Type B pancreatic cell (in vitro differentiated cells): ENCODE results near the gene DST. TPM values are rescaled to one million over a fixed set of nuclear protein-coding genes. Genes with fewer than 3 reads are reported as not detected.

ENCODE experiments used
- DNase-seq: peaks from one replicate; pipeline ENCODE4 v3.0.0; 2021; ENCODE audit warnings: mixed read lengths; ENCODE audit not compliant: unreplicated experiment; ENCODE audit errors: extremely low spot score
- H3K27ac Mint-ChIP-seq: 2 replicates; pipeline ENCODE4 v1.8.0; 2021; ENCODE audit warnings: mild to moderate bottlenecking, mixed read lengths
- H3K27me3 Mint-ChIP-seq: 2 replicates; pipeline ENCODE4 v1.8.0; 2021; ENCODE audit warnings: mixed read lengths
- H3K36me3 Mint-ChIP-seq: 2 replicates; pipeline ENCODE4 v1.8.0; 2021; ENCODE audit warnings: mixed read lengths
- H3K4me1 Mint-ChIP-seq: one replicate; pipeline ENCODE4 v1.8.0; 2021; ENCODE audit warnings: mixed read lengths; ENCODE audit not compliant: unreplicated experiment
- H3K4me3 Mint-ChIP-seq: 2 replicates; pipeline ENCODE4 v1.8.0; 2021; ENCODE audit warnings: mild to moderate bottlenecking, mixed read lengths
- H3K9me3 Mint-ChIP-seq: 2 replicates; pipeline ENCODE4 v1.8.0; 2021; ENCODE audit warnings: mixed read lengths
- CTCF ChIP-seq: fragments of 200-600 bp; sonication (generic); conservative IDR thresholded peaks from 2 replicates; pipeline ENCODE4 v1.5.0; 2021; ENCODE audit warnings: antibody characterized with exemption, mild to moderate bottlenecking
- total RNA-seq: library from RNA; stranded (reverse); gene quantifications from 2 replicates; pipeline ENCODE4 v1.2.1, GENCODE V29; 2021; ENCODE audit warnings: low replicate concordance

DST gene
- total RNA-seq, 1 donor from 2014 or later = 116 TPM

DNA sequence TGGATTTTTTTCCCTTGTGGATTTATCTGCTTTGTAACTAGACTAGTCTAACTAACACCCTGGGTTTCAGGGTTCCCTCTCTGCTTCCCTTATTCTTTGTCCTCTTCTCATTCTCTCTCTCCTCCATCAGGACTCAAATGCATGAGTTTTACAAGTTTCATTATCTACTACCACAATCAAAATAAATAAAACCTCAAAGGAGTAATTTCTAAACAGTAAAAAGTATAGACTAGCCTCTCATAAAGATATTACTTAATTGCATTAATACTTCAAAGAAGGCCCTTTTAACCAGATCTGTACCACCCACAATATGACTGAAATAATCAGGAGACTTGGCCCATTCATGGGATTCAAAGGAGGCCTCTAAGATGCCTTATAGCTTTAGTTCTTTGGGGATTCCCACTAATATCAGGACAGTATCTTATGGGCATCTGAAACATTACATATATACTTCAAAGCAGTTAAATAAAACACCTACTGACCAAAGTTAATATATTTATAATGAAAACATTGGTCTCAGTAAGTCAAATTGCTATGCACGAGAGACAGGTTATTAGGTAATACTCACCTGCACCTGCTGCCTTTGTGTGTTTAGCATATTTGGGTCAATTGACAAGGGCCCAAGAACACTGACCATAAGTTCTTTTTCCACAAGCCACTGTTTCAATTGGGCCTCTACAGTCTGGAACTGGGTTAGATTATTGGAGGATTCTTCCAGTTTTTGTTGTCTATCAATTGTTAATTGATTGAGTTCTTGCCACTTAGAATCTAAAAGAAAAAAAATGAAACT lies 85.7 kb downstream of the DST start:
- H3K27me3 Mint-ChIP-seq = no peaks in the 10 kb centered on the region
- TF ChIP-seq CTCF = no peak
- H3K27ac Mint-ChIP-seq = no peak overlapping the region
- H3K9me3 Mint-ChIP-seq = no peaks in the 10 kb centered on the region
- H3K4me3 Mint-ChIP-seq = no peak overlapping the region
- DNase-seq = no peak
- peaks cover 10% of the 10 kb centered on the region for H3K4me1 Mint-ChIP-seq
- peaks cover 19% of the 10 kb centered on the region for H3K36me3 Mint-ChIP-seq

- no peaks in the 10 kb centered on the region for H3K9me3 Mint-ChIP-seq
- peaks cover 20% of the 10 kb centered on the region for H3K4me1 Mint-ChIP-seq
- no peak overlapping the region for H3K27ac Mint-ChIP-seq
- no peak for TF ChIP-seq CTCF
- H3K36me3 Mint-ChIP-seq = peaks cover 15% of the 10 kb centered on the region
- no peak for DNase-seq
- no peaks in the 10 kb centered on the region for H3K27me3 Mint-ChIP-seq
- no peak overlapping the region for H3K4me3 Mint-ChIP-seq
Measured at GRCh38 chr6:56555438-56555872, 87.2 kb downstream of the DST start.

GRCh38 chr6:56552187-56553130 lies 90.2 kb downstream of the DST start:
- H3K4me1 Mint-ChIP-seq = peaks cover 34% of the 10 kb centered on the region
- H3K27me3 Mint-ChIP-seq = no peaks in the 10 kb centered on the region
- no peak overlapping the region for H3K27ac Mint-ChIP-seq
- no peaks in the 10 kb centered on the region for H3K9me3 Mint-ChIP-seq
- no peak for TF ChIP-seq CTCF
- no peak for DNase-seq
- H3K4me3 Mint-ChIP-seq = no peak overlapping the region
- H3K36me3 Mint-ChIP-seq = peaks cover 15% of the 10 kb centered on the region

DNA sequence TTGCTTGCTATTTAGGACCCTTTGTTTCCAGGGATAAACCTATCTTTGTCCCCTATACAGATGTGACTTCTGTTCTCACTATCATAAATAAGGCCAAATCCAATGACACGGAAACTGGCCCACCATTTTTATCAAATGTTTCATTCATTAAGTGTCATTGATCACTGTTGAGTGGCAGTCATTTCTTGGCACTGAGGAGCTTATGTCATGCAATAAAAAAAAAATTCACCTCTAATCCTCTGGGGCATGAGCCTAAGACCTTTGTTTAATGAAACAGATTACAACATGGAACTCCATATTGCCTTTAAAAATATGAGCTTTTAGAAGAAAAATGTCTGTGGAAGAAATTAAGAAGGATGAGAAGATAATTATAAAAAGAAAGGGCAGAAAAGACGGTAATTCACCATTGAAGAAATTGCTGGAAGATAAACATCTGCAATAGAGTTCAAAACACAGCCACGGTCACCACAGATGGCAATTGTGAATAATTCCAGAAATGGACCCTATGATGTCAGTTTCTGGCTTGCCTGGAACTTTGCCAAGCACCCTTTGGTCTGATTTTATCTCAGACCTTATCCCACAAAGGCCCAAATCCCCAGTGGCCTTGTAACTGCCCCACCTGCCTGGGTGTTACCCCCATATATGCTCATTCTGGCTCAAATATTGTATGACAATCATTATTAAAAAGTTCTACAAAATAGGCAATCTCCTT lies 91.1 kb downstream of the DST start:
- H3K27me3 Mint-ChIP-seq = no peaks in the 10 kb centered on the region
- H3K4me3 Mint-ChIP-seq = no peak overlapping the region
- TF ChIP-seq CTCF = no peak
- peaks cover 15% of the 10 kb centered on the region for H3K36me3 Mint-ChIP-seq
- no peaks in the 10 kb centered on the region for H3K9me3 Mint-ChIP-seq
- peaks cover 34% of the 10 kb centered on the region for H3K4me1 Mint-ChIP-seq
- DNase-seq = no peak
- no peak overlapping the region for H3K27ac Mint-ChIP-seq

- no peak overlapping the region for H3K27ac Mint-ChIP-seq
- H3K4me3 Mint-ChIP-seq = no peak overlapping the region
- no peaks in the 10 kb centered on the region for H3K27me3 Mint-ChIP-seq
- TF ChIP-seq CTCF = no peak
- H3K9me3 Mint-ChIP-seq = no peaks in the 10 kb centered on the region
- no peak for DNase-seq
- H3K4me1 Mint-ChIP-seq = peaks cover 31% of the 10 kb centered on the region
- peaks cover 13% of the 10 kb centered on the region for H3K36me3 Mint-ChIP-seq
Measured at GRCh38 chr6:56550301-56550700, 92.4 kb downstream of the DST start.
